DND-41 (cell line): Measurements from ENCODE around the gene ANKDD1A.

Experiments used
- CTCF ChIP-seq: IDR thresholded peaks from 2 replicates; pipeline ENCODE4 v1.5.1; 2012; ENCODE audit warnings: borderline replicate concordance, low read length, moderate library complexity, mild to moderate bottlenecking; ENCODE audit not compliant: poor library complexity, severe bottlenecking; ENCODE audit errors: extremely low read depth
- EZH2 ChIP-seq: IDR thresholded peaks from 3 replicates; pipeline ENCODE4 v1.6.1; 2012; ENCODE audit warnings: borderline replicate concordance, low read depth, mild to moderate bottlenecking, moderate library complexity, low read length, inconsistent platforms; ENCODE audit not compliant: severe bottlenecking

- TF ChIP-seq CTCF (no peak), EZH2 (no peak)
Measured at GRCh38 chr15:64961013-64961412, 49.3 kb downstream of the ANKDD1A start.
